ENCODE data around the gene TSLP.

Gene TSLP

DNA sequence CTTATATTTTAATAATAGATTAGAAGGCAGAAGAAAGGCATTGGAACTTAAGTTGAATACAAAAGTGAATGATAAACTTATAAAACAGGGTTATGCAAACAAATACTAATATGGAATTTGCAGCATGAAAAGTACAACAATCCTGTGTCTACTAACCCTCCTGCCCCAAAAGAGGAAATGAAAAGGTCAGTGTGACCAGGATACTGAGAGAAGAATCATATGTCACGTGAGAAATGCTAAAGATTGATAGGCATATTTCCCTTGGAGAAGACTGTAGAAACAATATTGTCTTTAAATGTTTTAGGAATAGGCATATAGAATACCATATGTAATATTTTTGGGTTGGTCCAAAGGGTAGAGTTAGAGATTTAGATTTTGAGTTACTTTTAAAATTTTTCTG, 24.5 kb downstream of the TSLP start:
- DNase-seq (ENCODE audit: low spot score): no peak

DNA sequence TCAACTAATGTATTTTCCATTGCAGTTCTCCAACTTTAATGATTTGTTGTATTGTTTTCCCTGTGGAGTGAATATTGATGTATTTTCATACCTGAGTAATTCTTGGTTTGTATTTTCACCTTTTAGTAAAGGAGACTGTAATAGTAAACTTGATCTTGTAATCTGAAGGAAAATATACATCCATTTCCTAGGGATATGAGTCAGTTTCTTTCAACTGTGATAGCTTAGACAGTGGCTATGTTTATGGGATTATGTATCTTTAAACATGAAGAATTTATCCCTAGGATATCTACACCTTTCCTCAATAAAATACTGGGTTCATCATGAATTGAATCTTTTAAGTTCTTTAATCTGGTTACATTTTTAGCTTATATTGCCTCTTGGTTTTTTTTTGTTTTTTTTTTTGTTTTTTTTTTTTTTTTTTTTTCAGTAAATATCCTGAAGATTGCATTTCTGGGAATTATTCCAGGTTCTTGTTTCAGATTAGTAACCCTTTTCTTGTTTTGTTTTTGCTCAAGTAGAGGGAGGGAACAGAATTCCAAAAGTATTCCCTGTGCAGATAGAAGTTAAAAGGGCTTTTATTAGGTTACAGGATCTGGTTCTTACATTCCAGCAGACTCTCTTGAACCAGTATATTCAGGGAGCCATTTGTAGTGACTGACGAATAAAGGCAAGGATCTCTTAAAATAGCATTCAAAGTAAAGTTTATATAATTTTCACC, 27.7 kb downstream of the TSLP start:
- DNase-seq (ENCODE audit: low spot score): no peak

DNA sequence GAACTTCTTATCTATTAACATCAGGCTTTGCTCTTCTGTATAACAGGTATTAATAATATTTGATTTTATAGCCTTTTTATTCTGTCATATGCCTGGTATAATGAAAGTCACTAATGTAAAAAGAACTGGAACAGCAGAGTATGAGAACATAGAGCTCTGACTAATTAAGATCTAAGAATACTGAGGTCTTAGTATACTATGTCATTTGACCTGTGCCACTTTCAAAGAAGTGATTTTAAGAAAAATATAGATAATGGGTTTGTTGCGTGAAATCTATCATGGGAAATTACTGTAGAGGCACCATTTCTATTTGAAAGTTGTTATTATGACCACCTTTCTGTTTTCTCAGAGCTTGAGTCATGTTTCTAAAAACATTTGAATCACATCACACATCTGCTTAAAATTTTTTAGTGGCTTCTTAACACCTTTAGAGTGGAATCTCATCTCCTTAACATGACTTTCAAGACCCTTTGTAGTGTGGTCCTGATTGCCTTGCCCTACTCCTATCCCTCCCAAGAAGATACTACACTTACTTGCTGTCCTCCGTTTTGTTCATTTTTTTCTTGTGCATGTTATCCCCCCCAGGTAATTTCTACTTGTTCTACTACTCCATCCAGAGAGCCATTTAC, 34.9 kb downstream of the TSLP start:
- DNase-seq (ENCODE audit: low spot score): no peak

DNA sequence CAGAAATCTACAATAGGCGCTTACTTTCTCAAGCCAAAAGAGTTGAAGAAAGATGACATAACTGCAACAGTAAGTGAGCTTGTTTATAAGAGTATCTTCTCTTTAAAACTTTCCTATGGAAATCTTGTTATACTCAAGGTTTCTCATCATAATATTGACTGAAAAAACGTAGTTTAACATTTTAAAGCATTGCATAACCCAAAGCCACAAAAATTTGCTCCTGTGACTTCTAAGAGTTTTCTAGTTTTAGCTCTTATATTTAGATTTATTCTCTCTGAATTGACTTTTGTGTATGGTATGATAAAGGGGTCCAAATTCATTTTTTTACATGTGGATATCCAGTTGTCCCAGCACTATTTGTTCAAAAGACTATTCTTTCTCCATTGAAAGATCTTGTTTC, 35.9 kb downstream of the TSLP start:
- no peak for DNase-seq (ENCODE audit: low spot score)

DNA sequence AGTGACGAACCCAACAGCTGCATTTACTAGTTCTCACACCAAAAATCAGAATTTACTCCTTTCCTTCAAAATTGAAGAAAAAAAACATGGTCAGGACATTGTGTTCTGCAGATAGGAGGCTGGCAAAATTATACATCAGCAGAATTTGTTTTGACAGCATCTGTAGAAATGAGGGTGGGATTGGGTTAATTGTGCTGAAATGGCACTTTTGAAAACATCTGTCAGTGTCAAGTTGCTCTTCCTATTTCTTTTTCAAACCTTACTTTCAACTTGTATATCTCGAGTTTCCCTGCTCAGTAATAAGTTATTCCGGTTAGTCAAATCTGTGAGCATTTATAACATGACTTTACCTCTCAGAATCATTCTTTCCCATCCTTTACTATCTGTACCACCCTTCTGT, 40.4 kb downstream of the TSLP start:
- no peak for DNase-seq (ENCODE audit: low spot score)

DNA sequence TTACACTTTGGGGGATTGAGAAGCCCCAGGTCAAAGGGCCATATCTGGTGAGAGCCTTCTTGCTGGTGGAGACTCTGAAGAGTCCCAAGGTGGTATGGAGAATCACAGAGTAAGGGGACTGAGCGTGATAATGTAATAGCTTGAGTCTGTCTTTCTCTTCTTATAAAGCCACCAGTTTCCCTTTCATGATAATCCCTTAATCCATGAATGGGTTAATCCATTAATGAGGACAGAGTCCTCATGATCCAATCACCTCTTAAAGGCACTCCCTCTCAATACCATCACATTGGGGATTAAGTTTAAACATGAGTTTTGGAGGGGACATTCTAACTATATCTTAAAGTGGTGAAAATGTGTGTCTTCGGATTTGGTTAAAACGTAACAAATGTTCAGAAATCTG, 42.2 kb downstream of the TSLP start:
- DNase-seq (ENCODE audit: low spot score): no peak

DNA sequence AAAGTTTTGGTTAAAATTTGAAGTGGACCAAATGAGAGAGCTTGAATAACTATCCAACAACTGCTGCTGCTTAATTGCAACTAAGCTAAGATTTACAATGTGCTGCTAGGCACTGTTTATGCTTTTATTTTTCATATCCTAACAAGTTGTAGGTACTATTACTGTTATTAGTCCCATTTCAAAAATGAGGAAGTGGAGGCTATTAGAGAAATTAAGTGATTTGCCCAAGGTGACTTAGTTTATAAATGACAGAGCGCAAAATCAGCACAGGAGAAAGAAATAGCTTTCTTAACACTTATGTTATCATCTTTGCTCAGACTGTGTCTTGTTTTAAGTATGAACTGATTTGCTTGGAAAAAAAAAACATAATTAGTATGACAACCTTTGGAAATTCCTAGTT, 43.7 kb downstream of the TSLP start:
- no peak for DNase-seq (ENCODE audit: low spot score)

DNA sequence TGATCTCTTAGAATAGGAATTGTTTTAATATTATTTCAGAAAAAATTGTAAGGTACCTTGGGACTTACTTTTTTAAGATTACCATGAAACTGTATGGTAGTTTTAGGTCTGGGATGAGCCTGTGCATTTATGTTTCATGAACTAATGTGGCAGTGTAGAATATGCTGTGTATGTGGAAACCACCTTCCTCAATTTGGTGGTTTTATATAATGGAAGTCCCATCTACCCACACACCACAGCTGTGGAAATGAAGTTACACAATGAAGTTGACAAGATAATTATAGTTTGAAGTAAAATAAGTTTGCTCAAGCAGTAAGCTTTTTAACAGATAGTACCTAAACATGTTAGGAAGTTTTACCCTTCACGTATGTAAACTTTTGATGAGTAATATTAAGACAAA, 45.0 kb downstream of the TSLP start:
- DNase-seq (ENCODE audit: low spot score): no peak

DNA sequence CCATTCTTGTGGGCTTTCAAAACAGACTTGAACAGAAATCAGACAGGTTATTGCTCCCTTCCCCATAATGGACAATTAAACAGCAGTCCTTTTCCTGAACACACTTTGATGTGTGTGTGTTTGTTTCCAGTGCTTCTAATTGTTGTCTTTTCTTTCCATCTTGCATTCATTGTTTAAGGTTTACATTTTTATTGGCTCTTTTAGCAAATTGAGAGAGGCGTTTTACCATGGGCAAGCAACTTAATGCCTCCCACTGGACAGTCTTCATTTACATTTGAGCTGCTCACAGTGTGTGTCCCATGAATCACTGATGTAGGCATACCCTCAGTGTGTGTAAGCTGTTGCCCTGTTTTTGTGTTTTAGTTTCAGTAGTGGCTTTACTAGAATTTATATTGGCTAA, 45.6 kb downstream of the TSLP start:
- DNase-seq (ENCODE audit: low spot score): no peak

DNA sequence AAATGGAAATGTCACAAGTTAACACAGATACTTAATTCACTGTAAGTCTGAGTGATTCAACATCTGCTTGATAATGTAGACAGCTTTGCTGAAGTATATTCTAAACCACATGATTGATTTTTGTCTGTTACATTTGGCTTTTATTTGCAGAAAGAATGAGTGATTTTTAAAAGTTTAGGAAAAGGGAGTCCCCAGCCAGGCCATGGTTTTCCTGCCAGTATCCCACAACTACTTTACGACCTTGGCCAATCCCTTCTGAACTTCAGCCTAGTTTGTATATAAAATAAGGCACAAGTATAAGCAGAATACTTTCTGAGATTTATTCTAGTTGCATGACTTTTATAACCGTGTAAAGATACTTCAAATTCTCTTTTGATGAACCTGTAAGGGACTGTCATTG, 47.7 kb downstream of the TSLP start:
- no peak for DNase-seq (ENCODE audit: low spot score)

DNA sequence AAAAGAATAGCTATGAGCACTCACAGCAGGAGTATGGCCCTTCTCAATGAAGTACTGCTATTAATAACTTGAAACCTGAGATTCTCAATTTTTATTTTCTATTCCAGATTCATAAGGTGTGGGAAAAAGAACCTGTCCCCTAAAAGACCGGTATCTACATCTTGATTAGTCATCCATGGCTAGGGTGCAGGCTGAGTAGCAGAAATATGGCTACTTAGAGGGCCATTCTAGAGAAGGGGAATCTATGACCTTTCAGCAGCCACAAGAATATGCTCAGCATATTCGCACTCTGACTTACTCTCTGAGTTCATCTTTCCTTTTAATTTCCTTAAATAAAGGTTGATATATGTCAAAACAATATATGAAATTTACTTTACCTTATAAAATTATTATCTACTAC, 48.3 kb downstream of the TSLP start:
- no peak for DNase-seq (ENCODE audit: low spot score)

DNA sequence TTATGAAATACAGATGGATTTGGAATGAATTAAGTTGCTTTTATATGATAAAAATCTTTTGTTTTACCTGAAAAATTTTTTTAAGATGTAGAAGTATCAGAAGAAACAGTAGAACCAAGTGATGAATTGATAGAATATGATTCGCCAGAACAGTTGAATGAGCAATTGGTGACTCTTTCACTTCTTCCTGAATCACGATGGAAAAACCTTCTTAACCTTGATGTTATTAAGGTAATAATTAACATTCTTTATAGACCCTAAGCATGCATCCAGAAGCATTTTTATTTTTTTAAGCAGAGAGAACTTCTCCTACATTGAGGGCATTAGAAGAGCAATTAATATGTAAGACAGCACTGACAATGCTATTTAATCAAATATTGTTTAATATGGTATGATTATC, 49.4 kb downstream of the TSLP start:
- DNase-seq (ENCODE audit: low spot score): no peak

DNA sequence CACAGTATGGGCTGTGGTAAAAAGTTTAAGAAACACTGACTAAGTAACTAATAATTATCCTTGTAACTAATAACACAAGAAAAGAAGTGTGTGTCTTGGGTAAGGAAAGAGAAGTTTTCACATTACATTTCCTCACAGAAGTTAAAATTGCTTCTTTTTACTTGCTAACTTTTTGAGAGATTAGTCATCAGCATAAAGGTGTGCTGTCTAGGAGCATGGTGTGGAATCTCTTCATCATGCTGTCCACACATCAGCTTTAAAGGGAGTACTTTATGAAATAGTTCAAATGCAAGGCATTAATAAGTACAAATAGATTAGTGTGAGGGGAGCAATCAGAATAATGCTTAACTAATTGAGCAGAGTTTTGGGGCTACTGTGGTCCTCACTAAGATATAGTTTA, 50.4 kb downstream of the TSLP start:
- DNase-seq (ENCODE audit: low spot score): no peak

DNA sequence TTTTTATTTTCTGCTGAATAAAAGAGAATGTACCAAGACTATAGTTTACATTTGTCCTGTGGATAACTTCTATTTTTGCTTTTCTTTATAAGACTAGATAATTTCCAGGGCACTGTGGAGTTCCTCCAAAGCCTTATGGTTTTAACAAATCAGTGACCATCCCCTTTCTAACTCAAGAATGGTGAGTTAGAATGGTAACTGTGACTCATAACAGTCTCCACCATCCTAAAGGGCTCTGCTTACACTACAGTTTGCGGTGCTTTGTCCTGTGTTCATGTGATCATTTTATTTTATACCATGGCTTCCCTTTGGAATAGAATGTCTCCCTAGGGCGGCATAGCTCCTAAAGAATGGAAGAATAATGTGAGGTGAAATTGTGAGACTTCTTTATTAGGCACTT, 50.9 kb downstream of the TSLP start:
- no peak for DNase-seq (ENCODE audit: low spot score)

DNA sequence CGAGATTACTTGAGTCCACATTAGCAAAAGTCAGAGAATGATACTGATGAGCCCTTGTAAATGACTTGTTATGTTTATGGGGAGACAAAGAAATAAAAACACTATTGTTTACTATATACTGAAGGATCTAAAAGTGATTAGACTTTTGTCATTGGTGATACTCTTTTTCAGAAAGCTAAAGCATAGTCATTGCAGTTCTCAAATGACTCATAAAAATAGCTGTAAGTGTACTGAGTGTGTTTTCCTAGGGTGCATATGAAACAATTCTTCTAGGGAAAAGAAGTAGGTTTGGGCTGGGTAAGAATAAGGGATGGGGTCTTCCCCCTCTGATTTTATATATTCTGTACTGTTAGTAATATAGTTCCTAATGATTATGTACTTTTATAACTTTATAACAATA, 53.3 kb downstream of the TSLP start:
- DNase-seq (ENCODE audit: low spot score): no peak

DNA sequence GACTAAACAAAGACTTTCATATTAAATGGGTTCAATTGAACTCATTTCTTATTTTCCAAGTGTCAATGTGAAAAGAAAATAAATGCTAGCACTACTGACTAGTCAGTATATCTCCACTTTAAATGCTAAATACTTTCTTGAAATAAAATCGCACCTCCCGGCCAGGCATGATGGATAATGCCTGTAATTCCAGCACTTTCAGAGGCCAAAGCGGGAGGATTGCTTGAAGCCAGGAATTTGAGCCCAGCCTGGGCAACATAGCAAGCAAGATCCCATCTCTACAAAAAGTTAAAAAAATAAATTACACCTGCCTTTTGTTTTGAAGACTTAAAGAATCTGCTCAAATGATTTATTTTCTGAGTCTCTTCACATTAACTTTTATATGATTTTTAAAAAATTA, 55.4 kb downstream of the TSLP start:
- no peak for DNase-seq (ENCODE audit: low spot score)
